Esophagus (tissue), 2 donors: ENCODE measurements around the gene MAGIX. TPM values are rescaled to one million over a fixed set of nuclear protein-coding genes. Genes with fewer than 3 reads are reported as not detected.

Source experiments
- H3K27ac ChIP-seq, 2 donors: one replicate each; pipeline ENCODE4 v1.5.1; 2013; ENCODE audit warnings: low read depth in 2 of 2, mild to moderate bottlenecking in 2 of 2, inconsistent platforms in 1 of 2, low read length in 1 of 2, moderate library complexity in 1 of 2
- H3K27me3 ChIP-seq, 2 donors: one replicate each; pipeline ENCODE4 v1.6.1; 2013; ENCODE audit warnings: low read length in 2 of 2, control low read depth in 1 of 2, mild to moderate bottlenecking in 1 of 2; ENCODE audit not compliant: insufficient read depth in 2 of 2, control insufficient read depth in 1 of 2
- H3K36me3 ChIP-seq, 2 donors: one replicate each; pipeline ENCODE4 v1.6.1; 2013; ENCODE audit warnings: low read length in 1 of 2; ENCODE audit not compliant: control insufficient read depth in 2 of 2, insufficient read depth in 2 of 2
- H3K4me1 ChIP-seq, 2 donors: one replicate each; pipeline ENCODE4 v1.6.1; 2013; ENCODE audit warnings: low read length in 1 of 2; ENCODE audit not compliant: control insufficient read depth in 2 of 2, insufficient read depth in 2 of 2
- H3K4me3 ChIP-seq, 2 donors: one replicate each; pipeline ENCODE4 v1.5.1; 2013; ENCODE audit warnings: low read length in 2 of 2, mild to moderate bottlenecking in 2 of 2, low read depth in 1 of 2, moderate library complexity in 1 of 2
- H3K9me3 ChIP-seq, 2 donors: one replicate each; pipeline ENCODE4 v1.6.1; 2013; ENCODE audit warnings: mild to moderate bottlenecking in 2 of 2, low read depth in 1 of 2, low read length in 1 of 2, moderate library complexity in 1 of 2; ENCODE audit not compliant: control insufficient read depth in 2 of 2, insufficient read depth in 1 of 2
- WGBS, 2 donors: extraction: QIAGEN DNeasy Blood & Tissue Kit; methylation state at CpG; one replicate each; pipeline ENCODE4 v1.1.7; 2013; 5-methylcytosine and 5-hydroxymethylcytosine counted together
- polyA plus RNA-seq, 2 donors: library from polyadenylated mRNA; stranded (reverse); fragments of 200-250 nt; gene quantifications; one replicate each; pipeline ENCODE4 v1.2.3, GENCODE V29; 2013
- donor health status: healthy with polysubstance abuse.
- donor health status: Bipolar disorder and iron deficiency.

MAGIX gene
- polyA plus RNA-seq, 2 donors = 6.0 to 6.3 TPM

- WGBS, 2 donors = 70 to 72% methylated on average over 8 of the region's 8 CpGs
- H3K36me3 ChIP-seq = no peaks in the 10 kb centered on the region
- H3K27me3 ChIP-seq = no peaks in the 10 kb centered on the region
- no peak overlapping the region for H3K27ac ChIP-seq
- no peaks in the 10 kb centered on the region for H3K4me1 ChIP-seq
- H3K9me3 ChIP-seq = no peaks in the 10 kb centered on the region
- H3K4me3 ChIP-seq = no peak overlapping the region
These were observed 47.8 kb downstream of the MAGIX start for GRCh38 chrX:49210406-49210805.

GRCh38 chrX:49211074-49211473 is 48.5 kb downstream of the MAGIX start:
- H3K36me3 ChIP-seq = no peaks in the 10 kb centered on the region
- 84 to 89% methylated on average over 9 of the region's 9 CpGs for WGBS, 2 donors

GRCh38 chrX:49212209-49212608 is 49.7 kb downstream of the MAGIX start:
- WGBS, 2 donors = 83 to 94% methylated on average over 2 of the region's 2 CpGs
- H3K4me3 ChIP-seq = no peak overlapping the region
- H3K27ac ChIP-seq = no peak overlapping the region
- H3K27me3 ChIP-seq = no peaks in the 10 kb centered on the region
- H3K4me1 ChIP-seq = no peaks in the 10 kb centered on the region
- H3K9me3 ChIP-seq = no peaks in the 10 kb centered on the region
- no peaks in the 10 kb centered on the region for H3K36me3 ChIP-seq

More at GRCh38 chrX:49211074-49211473, 48.5 kb downstream of the MAGIX start:
- H3K4me1 ChIP-seq = no peaks in the 10 kb centered on the region
- H3K27ac ChIP-seq = no peak overlapping the region
- no peaks in the 10 kb centered on the region for H3K27me3 ChIP-seq
- no peak overlapping the region for H3K4me3 ChIP-seq
- H3K9me3 ChIP-seq = no peaks in the 10 kb centered on the region

- Histone ChIP-seq H3K4me1 (no peaks in the 10 kb centered on the region), H3K36me3 (no peaks in the 10 kb centered on the region), H3K9me3 (no peaks in the 10 kb centered on the region), H3K27ac (no peak overlapping the region), H3K27me3 (no peaks in the 10 kb centered on the region), H3K4me3 (no peak overlapping the region)
- WGBS, 2 donors = 36 to 81% methylated on average over 1 of the region's 1 CpG
These were observed 50.3 kb downstream of the MAGIX start for GRCh38 chrX:49212861-49213260.

- 69 to 87% methylated on average over 2 of the region's 2 CpGs for WGBS, 2 donors
- H3K27ac ChIP-seq = no peak overlapping the region
- no peaks in the 10 kb centered on the region for H3K36me3 ChIP-seq
- H3K4me3 ChIP-seq = no peak overlapping the region
- no peaks in the 10 kb centered on the region for H3K27me3 ChIP-seq
- H3K4me1 ChIP-seq = no peaks in the 10 kb centered on the region
- no peaks in the 10 kb centered on the region for H3K9me3 ChIP-seq
These were observed 51.9 kb downstream of the MAGIX start for GRCh38 chrX:49214416-49214815.

GRCh38 chrX:49214996-49215526 is 52.5 kb downstream of the MAGIX start:
- Histone ChIP-seq H3K4me3 (no peak overlapping the region), H3K27me3 (no peaks in the 10 kb centered on the region), H3K27ac (no peak overlapping the region), H3K9me3 (no peaks in the 10 kb centered on the region), H3K4me1 (no peaks in the 10 kb centered on the region), H3K36me3 (no peaks in the 10 kb centered on the region)
- WGBS, 2 donors = 84% methylated on average over 14 of the region's 14 CpGs

Other genes starting within 250 kb of the MAGIX start
- 1 to 10 TPM; 2.6 to 3.7 TPM for gene PIM2, start 243.7 kb upstream of the MAGIX start, polyA plus RNA-seq
- gene OTUD5, start 205.2 kb upstream of the MAGIX start, polyA plus RNA-seq = 10 to 100 TPM; 22.3 to 27.6 TPM
- under 1 TPM; 0.25 to 0.41 TPM for gene KCND1, start 190.9 kb upstream of the MAGIX start, polyA plus RNA-seq
- 10 to 100 TPM; 18.5 to 22.8 TPM for gene GRIPAP1, start 160.5 kb upstream of the MAGIX start, polyA plus RNA-seq
- 10 to 100 TPM; 20.5 to 20.9 TPM for gene TFE3, start 119.4 kb upstream of the MAGIX start, polyA plus RNA-seq
- 10 to 100 TPM; 23.1 to 27.9 TPM for gene CCDC120, start 103.8 kb upstream of the MAGIX start, polyA plus RNA-seq
- 1 to 10 TPM; 7.2 to 7.8 TPM for gene PRAF2, start 88.8 kb upstream of the MAGIX start, polyA plus RNA-seq
- 10 to 100 TPM; 45.1 to 55.6 TPM for gene WDR45, start 82.9 kb upstream of the MAGIX start, polyA plus RNA-seq
- gene GPKOW, start 39.0 kb upstream of the MAGIX start, polyA plus RNA-seq = 10 to 100 TPM in 1 of 2 donors, 1 to 10 TPM in 1; 7.3 to 18.1 TPM
- gene PLP2, start 9.1 kb downstream of the MAGIX start, polyA plus RNA-seq = 100 to 1,000 TPM; 267 to 453 TPM
- 10 to 100 TPM; 12.2 to 14.2 TPM for gene PRICKLE3, start 23.6 kb downstream of the MAGIX start, polyA plus RNA-seq
- gene SYP, start 37.4 kb downstream of the MAGIX start, polyA plus RNA-seq = under 1 TPM; 0.75 to 0.79 TPM
- gene CACNA1F, start 70.6 kb downstream of the MAGIX start, polyA plus RNA-seq = under 1 TPM; 0.11 to 0.24 TPM
- gene CCDC22, start 72.7 kb downstream of the MAGIX start, polyA plus RNA-seq = 10 to 100 TPM in 1 of 2 donors, 1 to 10 TPM in 1; 6.3 to 11.0 TPM
- under 1 TPM; 0.59 to 0.65 TPM for gene FOXP3, start 102.0 kb downstream of the MAGIX start, polyA plus RNA-seq
- 1 to 10 TPM; 3.8 to 4.9 TPM for gene PPP1R3F, start 107.0 kb downstream of the MAGIX start, polyA plus RNA-seq
- gene GAGE10, start 140.9 kb downstream of the MAGIX start, polyA plus RNA-seq = not detected
- not detected for gene GAGE12J, start 159.3 kb downstream of the MAGIX start, polyA plus RNA-seq
- not detected for gene GAGE13, start 168.8 kb downstream of the MAGIX start, polyA plus RNA-seq